ENCODE data around the gene ATAD3C.
"Not testable (repeated sequence)": the region's sequence is repeated elsewhere in the genome, so short reads cannot be mapped to it uniquely, and the experiment has no call there.

ATAD3C gene

GRCh38 chr1:1450616-1451015, 1.1 kb downstream of the ATAD3C start:
- not testable (repeated sequence) for H3K4me1 ChIP-seq (ENCODE audit: control insufficient read depth in 2 of 2, insufficient read depth in 2 of 2, low read length in 2 of 2); H3K9ac ChIP-seq (ENCODE audit: low read depth in 1 of 2, low read length in 2 of 2); H3K4me3 ChIP-seq (ENCODE audit: low read length in 2 of 2); H3K27me3 ChIP-seq (ENCODE audit: control insufficient read depth in 2 of 2, insufficient read depth in 2 of 2, low read length in 2 of 2); H3K27ac ChIP-seq (ENCODE audit: low read depth in 2 of 2, low read length in 2 of 2); H3K9me3 ChIP-seq (ENCODE audit: control insufficient read depth in 2 of 2, low read length in 2 of 2); H3K36me3 ChIP-seq (ENCODE audit: control insufficient read depth in 2 of 2, insufficient read depth in 2 of 2, low read length in 2 of 2)

DNA sequence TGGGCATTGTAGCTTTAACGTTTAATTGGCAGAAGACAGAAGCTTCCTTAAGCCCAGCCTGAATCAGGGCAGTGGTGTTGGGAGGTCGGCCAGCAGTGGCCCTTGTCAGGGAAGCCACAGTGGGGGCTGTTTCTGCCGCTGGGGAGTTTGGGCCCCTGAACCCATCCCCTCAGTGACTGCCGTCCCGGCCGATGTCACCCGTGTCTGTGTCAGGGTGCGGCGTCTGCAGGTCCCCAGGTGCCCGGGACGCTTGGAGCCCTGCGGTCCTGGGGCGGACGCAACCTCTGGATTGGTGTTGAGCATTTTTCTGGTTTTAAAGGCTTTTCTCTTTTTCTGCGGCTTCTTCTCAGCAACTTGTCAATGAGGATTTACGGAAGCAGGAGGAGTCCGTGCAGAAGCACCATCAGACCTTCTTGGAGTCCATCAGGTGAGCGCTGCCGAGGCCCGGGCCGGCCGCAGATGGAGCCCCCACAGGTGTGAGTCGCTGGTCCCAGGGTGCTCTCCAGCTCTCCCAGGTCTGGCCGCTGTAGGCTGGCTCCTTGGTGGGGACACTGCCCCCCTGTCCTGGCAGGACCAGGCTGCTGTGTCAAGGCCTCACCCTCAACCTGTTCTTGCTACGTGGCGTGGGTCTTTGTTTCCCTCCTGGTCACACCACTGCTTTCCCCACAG, 2.3 kb downstream of the ATAD3C start:
- Histone ChIP-seq H3K36me3 (ENCODE audit: control insufficient read depth in 2 of 2, insufficient read depth in 2 of 2, low read length in 2 of 2) (no peaks in the 10 kb centered on the region), H3K4me1 (ENCODE audit: control insufficient read depth in 2 of 2, insufficient read depth in 2 of 2, low read length in 2 of 2) (no peaks in the 10 kb centered on the region), H3K27ac (ENCODE audit: low read depth in 2 of 2, low read length in 2 of 2) (no peak overlapping the region), H3K9ac (ENCODE audit: low read depth in 1 of 2, low read length in 2 of 2) (no peak overlapping the region), H3K4me3 (ENCODE audit: low read length in 2 of 2) (no peak overlapping the region), H3K27me3 (ENCODE audit: control insufficient read depth in 2 of 2, insufficient read depth in 2 of 2, low read length in 2 of 2) (no peaks in the 10 kb centered on the region), H3K9me3 (ENCODE audit: control insufficient read depth in 2 of 2, low read length in 2 of 2) (no peaks in the 10 kb centered on the region)

GRCh38 chr1:1452365-1452739, 2.9 kb downstream of the ATAD3C start:
- not testable (repeated sequence) for H3K9me3 ChIP-seq (ENCODE audit: control insufficient read depth in 2 of 2, low read length in 2 of 2); H3K9ac ChIP-seq (ENCODE audit: low read depth in 1 of 2, low read length in 2 of 2); H3K4me1 ChIP-seq (ENCODE audit: control insufficient read depth in 2 of 2, insufficient read depth in 2 of 2, low read length in 2 of 2); H3K36me3 ChIP-seq (ENCODE audit: control insufficient read depth in 2 of 2, insufficient read depth in 2 of 2, low read length in 2 of 2); H3K27ac ChIP-seq (ENCODE audit: low read depth in 2 of 2, low read length in 2 of 2); H3K27me3 ChIP-seq (ENCODE audit: control insufficient read depth in 2 of 2, insufficient read depth in 2 of 2, low read length in 2 of 2); H3K4me3 ChIP-seq (ENCODE audit: low read length in 2 of 2)

DNA sequence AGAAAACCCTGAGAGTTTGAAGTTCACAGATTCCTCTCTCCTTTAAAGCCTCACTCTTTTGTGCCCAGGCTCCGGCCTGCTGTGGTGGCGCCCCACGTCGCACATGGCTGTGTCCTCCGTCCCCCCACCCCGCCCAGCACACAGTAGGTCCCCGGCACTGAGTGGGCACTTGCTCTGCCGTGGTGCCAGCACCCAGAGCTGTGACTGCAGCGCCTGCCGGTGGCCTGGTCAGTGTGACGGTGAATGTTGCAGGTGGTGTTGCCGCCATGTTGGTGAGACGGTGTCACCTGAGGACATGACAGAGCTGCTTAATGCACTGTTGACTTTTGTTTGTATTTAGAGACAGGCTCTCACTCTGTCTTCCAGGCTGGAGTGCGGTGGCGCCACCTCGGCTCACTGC, 3.4 kb downstream of the ATAD3C start:
- Histone ChIP-seq H3K9ac (ENCODE audit: low read depth in 1 of 2, low read length in 2 of 2) (no peak overlapping the region), H3K4me1 (ENCODE audit: control insufficient read depth in 2 of 2, insufficient read depth in 2 of 2, low read length in 2 of 2) (no peaks in the 10 kb centered on the region), H3K4me3 (ENCODE audit: low read length in 2 of 2) (no peak overlapping the region), H3K27me3 (ENCODE audit: control insufficient read depth in 2 of 2, insufficient read depth in 2 of 2, low read length in 2 of 2) (no peaks in the 10 kb centered on the region), H3K36me3 (ENCODE audit: control insufficient read depth in 2 of 2, insufficient read depth in 2 of 2, low read length in 2 of 2) (no peaks in the 10 kb centered on the region), H3K27ac (ENCODE audit: low read depth in 2 of 2, low read length in 2 of 2) (no peak overlapping the region), H3K9me3 (ENCODE audit: control insufficient read depth in 2 of 2, low read length in 2 of 2) (no peaks in the 10 kb centered on the region)

GRCh38 chr1:1454286-1455056, 5.0 kb downstream of the ATAD3C start:
- H3K9ac ChIP-seq (ENCODE audit: low read depth in 1 of 2, low read length in 2 of 2); H3K4me1 ChIP-seq (ENCODE audit: control insufficient read depth in 2 of 2, insufficient read depth in 2 of 2, low read length in 2 of 2); H3K9me3 ChIP-seq (ENCODE audit: control insufficient read depth in 2 of 2, low read length in 2 of 2); H3K27ac ChIP-seq (ENCODE audit: low read depth in 2 of 2, low read length in 2 of 2); H3K27me3 ChIP-seq (ENCODE audit: control insufficient read depth in 2 of 2, insufficient read depth in 2 of 2, low read length in 2 of 2); H3K36me3 ChIP-seq (ENCODE audit: control insufficient read depth in 2 of 2, insufficient read depth in 2 of 2, low read length in 2 of 2); H3K4me3 ChIP-seq (ENCODE audit: low read length in 2 of 2): not testable (repeated sequence)

- Histone ChIP-seq H3K36me3 (ENCODE audit: control insufficient read depth in 2 of 2, insufficient read depth in 2 of 2, low read length in 2 of 2) (no peaks in the 10 kb centered on the region), H3K9ac (ENCODE audit: low read depth in 1 of 2, low read length in 2 of 2) (no peak overlapping the region), H3K4me3 (ENCODE audit: low read length in 2 of 2) (no peak overlapping the region), H3K4me1 (ENCODE audit: control insufficient read depth in 2 of 2, insufficient read depth in 2 of 2, low read length in 2 of 2) (no peaks in the 10 kb centered on the region), H3K9me3 (ENCODE audit: control insufficient read depth in 2 of 2, low read length in 2 of 2) (no peaks in the 10 kb centered on the region), H3K27ac (ENCODE audit: low read depth in 2 of 2, low read length in 2 of 2) (no peak overlapping the region), H3K27me3 (ENCODE audit: control insufficient read depth in 2 of 2, insufficient read depth in 2 of 2, low read length in 2 of 2) (no peaks in the 10 kb centered on the region)
These were observed 5.9 kb downstream of the ATAD3C start for GRCh38 chr1:1455366-1455884.

GRCh38 chr1:1455934-1456333, 6.4 kb downstream of the ATAD3C start:
- not testable (repeated sequence) for H3K27me3 ChIP-seq (ENCODE audit: control insufficient read depth in 2 of 2, insufficient read depth in 2 of 2, low read length in 2 of 2); H3K27ac ChIP-seq (ENCODE audit: low read depth in 2 of 2, low read length in 2 of 2); H3K36me3 ChIP-seq (ENCODE audit: control insufficient read depth in 2 of 2, insufficient read depth in 2 of 2, low read length in 2 of 2)

GRCh38 chr1:1456683-1457255, 7.3 kb downstream of the ATAD3C start:
- not testable (repeated sequence) for H3K27me3 ChIP-seq (ENCODE audit: control insufficient read depth in 2 of 2, insufficient read depth in 2 of 2, low read length in 2 of 2); H3K9me3 ChIP-seq (ENCODE audit: control insufficient read depth in 2 of 2, low read length in 2 of 2); H3K9ac ChIP-seq (ENCODE audit: low read depth in 1 of 2, low read length in 2 of 2); H3K4me3 ChIP-seq (ENCODE audit: low read length in 2 of 2); H3K36me3 ChIP-seq (ENCODE audit: control insufficient read depth in 2 of 2, insufficient read depth in 2 of 2, low read length in 2 of 2); H3K27ac ChIP-seq (ENCODE audit: low read depth in 2 of 2, low read length in 2 of 2); H3K4me1 ChIP-seq (ENCODE audit: control insufficient read depth in 2 of 2, insufficient read depth in 2 of 2, low read length in 2 of 2)

More at GRCh38 chr1:1455934-1456333, 6.4 kb downstream of the ATAD3C start:
- H3K9ac ChIP-seq (ENCODE audit: low read depth in 1 of 2, low read length in 2 of 2); H3K4me3 ChIP-seq (ENCODE audit: low read length in 2 of 2); H3K9me3 ChIP-seq (ENCODE audit: control insufficient read depth in 2 of 2, low read length in 2 of 2); H3K4me1 ChIP-seq (ENCODE audit: control insufficient read depth in 2 of 2, insufficient read depth in 2 of 2, low read length in 2 of 2): not testable (repeated sequence)

GRCh38 chr1:1459156-1459555, 9.7 kb downstream of the ATAD3C start:
- not testable (repeated sequence) for H3K4me1 ChIP-seq (ENCODE audit: control insufficient read depth in 2 of 2, insufficient read depth in 2 of 2, low read length in 2 of 2); H3K9ac ChIP-seq (ENCODE audit: low read depth in 1 of 2, low read length in 2 of 2); H3K27me3 ChIP-seq (ENCODE audit: control insufficient read depth in 2 of 2, insufficient read depth in 2 of 2, low read length in 2 of 2); H3K36me3 ChIP-seq (ENCODE audit: control insufficient read depth in 2 of 2, insufficient read depth in 2 of 2, low read length in 2 of 2); H3K4me3 ChIP-seq (ENCODE audit: low read length in 2 of 2); H3K9me3 ChIP-seq (ENCODE audit: control insufficient read depth in 2 of 2, low read length in 2 of 2); H3K27ac ChIP-seq (ENCODE audit: low read depth in 2 of 2, low read length in 2 of 2)

DNA sequence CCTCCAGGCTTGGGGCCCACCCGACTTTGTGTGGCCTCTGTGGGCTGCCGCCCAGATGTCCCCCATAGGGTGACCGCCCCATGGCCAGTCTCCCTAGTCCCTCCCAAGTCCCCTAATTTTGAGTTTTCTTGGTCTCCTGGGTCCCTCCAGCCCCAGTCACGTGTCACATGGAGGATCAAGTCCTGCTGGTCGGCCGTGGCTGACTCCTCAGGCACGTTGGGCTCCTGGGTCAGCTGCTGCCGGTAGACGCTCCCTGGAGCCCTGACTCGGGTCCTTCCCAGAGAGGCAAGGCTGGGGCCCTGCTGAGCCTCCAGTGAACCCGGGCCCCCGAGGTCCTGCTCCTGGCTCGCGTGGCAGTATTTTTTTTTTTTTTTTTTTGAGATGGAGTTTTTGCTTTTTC, 10.2 kb downstream of the ATAD3C start:
- H3K9ac ChIP-seq (ENCODE audit: low read depth in 1 of 2, low read length in 2 of 2); H3K27ac ChIP-seq (ENCODE audit: low read depth in 2 of 2, low read length in 2 of 2); H3K4me3 ChIP-seq (ENCODE audit: low read length in 2 of 2); H3K9me3 ChIP-seq (ENCODE audit: control insufficient read depth in 2 of 2, low read length in 2 of 2); H3K27me3 ChIP-seq (ENCODE audit: control insufficient read depth in 2 of 2, insufficient read depth in 2 of 2, low read length in 2 of 2); H3K4me1 ChIP-seq (ENCODE audit: control insufficient read depth in 2 of 2, insufficient read depth in 2 of 2, low read length in 2 of 2); H3K36me3 ChIP-seq (ENCODE audit: control insufficient read depth in 2 of 2, insufficient read depth in 2 of 2, low read length in 2 of 2): not testable (repeated sequence)
